ENCODE results near the gene BHMT. TPM values are rescaled to one million over a fixed set of nuclear protein-coding genes. Genes with fewer than 3 reads are reported as not detected.
A peak's percentile ranks its signal among the peaks of the same experiment; 100 is the strongest.

Gene BHMT
- total and polyA plus RNA-seq, 2 of the 4 experiments (the other 2 are of a cell fraction) = not detected

- no peaks in the 10 kb centered on the region for H3K9me3 ChIP-seq (ENCODE audit: control insufficient read depth, insufficient read depth, low read length)
- H4K5ac ChIP-seq (ENCODE audit: low read depth, low read length) = peak overlapping the region; percentile 5; the same call in 1 of the 2 replicates
- no peak overlapping the region for H2AK9ac ChIP-seq (replicated peaks; ENCODE audit: low read depth, low read length, poor library complexity)
- H3K36me3 ChIP-seq (ENCODE audit: control insufficient read depth, insufficient read depth, low read length) = no peaks in the 10 kb centered on the region
- dilution Hi-C loops (cut with HindIII; ENCODE audit: low sequenced_read_pairs, unreplicated experiment) (no loop called here), intact Hi-C loops (cut with micrococcal nuclease) (loop anchor here (1.0 to 5.0 kb wide), 8 partner anchors 68 to 949 kb away; no protein-coding TSS in a partner anchor), in situ Hi-C loops (cut with MboI; ENCODE audit: low sequenced_read_pairs) (loop anchor here (5.0 to 10.0 kb wide), 3 partner anchors 106 to 334 kb away; no protein-coding TSS in a partner anchor)
- TF ChIP-seq MAFK (IDR thresholded peaks at IDR 0.05; ENCODE audit: low read depth, low read length) (no peak), SMC3 (IDR thresholded peaks at IDR 0.05; ENCODE audit: low read depth, low read length) (peak; percentile 50), RFX5 (IDR thresholded peaks at IDR 0.05; ENCODE audit: low read depth, low read length) (no peak), POLR2A (IDR thresholded peaks at IDR 0.05; ENCODE audit: low read depth, low read length) (no peak), RCOR1 (IDR thresholded peaks at IDR 0.05; ENCODE audit: insufficient replicate concordance, low read length) (no peak), RAD21 (IDR thresholded peaks at IDR 0.05; ENCODE audit: low read length) (peak; percentile 49), BHLHE40 (IDR thresholded peaks at IDR 0.05; ENCODE audit: low read depth, low read length) (no peak), NFE2L2 (IDR thresholded peaks at IDR 0.05; ENCODE audit: low read depth, low read length) (no peak), MXI1 (IDR thresholded peaks at IDR 0.05; ENCODE audit: borderline replicate concordance, low read depth, low read length) (no peak), USF2 (IDR thresholded peaks at IDR 0.05; ENCODE audit: low read depth, low read length) (no peak), CEBPB (IDR thresholded peaks at IDR 0.05; ENCODE audit: low read depth, low read length) (no peak), ELK1 (IDR thresholded peaks at IDR 0.05; ENCODE audit: borderline replicate concordance, low read depth, low read length) (no peak), CTCF (conservative IDR thresholded peaks at IDR 0.05; ENCODE audit: low read depth, low read length) (peak; percentile 59), CHD1 (IDR thresholded peaks at IDR 0.05; ENCODE audit: low read depth, low read length) (no peak)
- H3K79me1 ChIP-seq (ENCODE audit: low read depth in 1 of 2, low read length in 2 of 2) = no peaks in the 10 kb centered on the region
- no peak overlapping the region; the same call in none of the 2 replicates for H3K56ac ChIP-seq (ENCODE audit: extremely low read depth, insufficient read depth, low read length)
- 0 out of 2 replicates have a peak overlapping the region, but pooled peaks have one; percentile 54 for H3K23ac ChIP-seq (ENCODE audit: low read depth, low read length)
- peak overlapping the region; percentile 69 for H2AFZ ChIP-seq (replicated peaks; ENCODE audit: low read length, poor library complexity)
- H4K91ac ChIP-seq (ENCODE audit: insufficient read depth, low read depth, low read length) = no peak overlapping the region; the same call in 1 of the 2 replicates
- no peak overlapping the region for H2AK5ac ChIP-seq (ENCODE audit: low read depth, low read length)
- peak overlapping the region; percentile 60; the same call in 1 of the 2 replicates for H3K4ac ChIP-seq (ENCODE audit: low read depth, low read length)
- peaks cover 13% of the 10 kb centered on the region for H3K27me3 ChIP-seq (ENCODE audit: control insufficient read depth, insufficient read depth, low read length)
- ChIA-PET CTCF (interaction anchor here (0.6 to 4.0 kb wide), 29 partner anchors 10 to 1207 kb away, joined by 3 to 115 read pairs (median 3); partner anchors contain the start of genes HOMER1 and JMY), POLR2A (ENCODE audit: unreplicated experiment) (interaction anchor here (0.7 to 1.0 kb wide), 2 partner anchors 113 to 490 kb away, joined by 3 to 12 read pairs; no protein-coding TSS in a partner anchor)
- peak overlapping the region; percentile 19; the same call in 1 of the 2 replicates for H3K4me3 ChIP-seq (ENCODE audit: insufficient read depth, low read depth, low read length)
- peak overlapping the region; percentile 63 for H2BK5ac ChIP-seq (ENCODE audit: low read depth, low read length, poor library complexity, severe bottlenecking)
- peak overlapping the region in 1 of 2 experiments; percentile 56; a peak in 1 of 4 replicates for H4K8ac ChIP-seq (ENCODE audit: low read depth in 2 of 2, low read length in 2 of 2)
- H3K27ac ChIP-seq (ENCODE audit: insufficient read depth, low read length) = peak overlapping the region; percentile 44; the same call in 1 of the 2 replicates
- 0 out of 3 replicates have a peak overlapping the region, but pooled peaks have one; percentile 1 for H2BK15ac ChIP-seq (ENCODE audit: low read depth, low read length)
- BruUV-seq (replicated peaks) = no TSS peak
- no peaks in the 10 kb centered on the region for H4K20me1 ChIP-seq (ENCODE audit: insufficient read depth, low read length)
- H2BK120ac ChIP-seq (ENCODE audit: low read depth, low read length) = peak overlapping the region; percentile 67
- no peaks in the 10 kb centered on the region for H3K9me1 ChIP-seq (ENCODE audit: insufficient read depth, low read length)
- DNase-seq (peak; percentile 61), ATAC-seq (ENCODE audit: low read depth) (peak; percentile 66)
- H2BK20ac ChIP-seq (ENCODE audit: low read depth, low read length) = peak overlapping the region; percentile 58
- peak overlapping the region; percentile 65; the same call in 1 of the 2 replicates for H3K14ac ChIP-seq (replicated peaks; ENCODE audit: low read depth, low read length)
- peak overlapping the region; percentile 30; the same call in 1 of the 2 replicates for H3K9ac ChIP-seq (ENCODE audit: low read depth, low read length)
- H3K4me2 ChIP-seq (ENCODE audit: low read depth, low read length) = peak overlapping the region; percentile 86
- no peak overlapping the region for H3K18ac ChIP-seq (ENCODE audit: low read depth, low read length)
- H3K4me1 ChIP-seq (ENCODE audit: control insufficient read depth, insufficient read depth, low read length) = no peaks in the 10 kb centered on the region
- WGBS, 2 experiments (ENCODE audit: extremely low coverage in 2 of 2, insufficient read length in 1 of 2) = no CpG with 5 or more reads among the region's 4 CpGs
These were observed 21.6 kb downstream of the BHMT start for GRCh38 chr5:79133121-79133656.

Measured in IMR-90 (cell line).